OCI-LY7 (cell line): ENCODE data around the gene NPIPA5. TPM values are rescaled to one million over a fixed set of nuclear protein-coding genes. Genes with fewer than 3 reads are reported as not detected.

Experiments used
- total RNA-seq, 2 experiments: library from RNA; depleted of rRNA in 1 of 2; stranded (reverse); fragments of >200 nt in 1 of 2; shearing (Covaris generic) in 1 of 2; gene quantifications; 2 replicates each; pipeline ENCODE4 v1.2.3, GENCODE V29; 2014 to 2022

Gene NPIPA5
- total RNA-seq, 2 experiments from 2014 or later: 1.4 TPM; not detected in 1

Other genes with a start within 250 kb of the NPIPA5 start
- gene MPV17L, start 17.5 kb upstream of the NPIPA5 start, total RNA-seq (2014; rRNA removed; shearing (Covaris generic)): not detected in 2 replicates
- gene MPV17L, start 17.5 kb upstream of the NPIPA5 start, total RNA-seq (2022): 0.08 TPM in 1 of 2 replicates, not detected in the other
- not detected in 2 replicates for gene BMERB1, start 56.3 kb upstream of the NPIPA5 start, total RNA-seq (2014; rRNA removed; shearing (Covaris generic))
- not detected in 2 replicates for gene BMERB1, start 56.3 kb upstream of the NPIPA5 start, total RNA-seq (2022)